ENCODE data around the gene CPNE7. TPM values are rescaled to one million over a fixed set of nuclear protein-coding genes. Genes with fewer than 3 reads are reported as not detected.

Gene CPNE7
- total and polyA plus RNA-seq, 9 of the 15 experiments (the other 6 are each of a cell fraction or from before 2014, with no cell fraction given): 0.30 to 73.4 (median 32.7) TPM

GRCh38 chr16:89560378-89561141 is 15.0 kb upstream of the CPNE7 start, which contains the start of gene RPL13 (continued):
- TF ChIP-seq SMAD2 (IDR thresholded peaks at IDR 0.05; ENCODE audit: low read depth, low read length) (no peak), MCM5 (IDR thresholded peaks at IDR 0.05; ENCODE audit: low read depth) (no peak), RNF219 (CRISPR knock-in tag; IDR thresholded peaks at IDR 0.05) (no peak), CHD4 (IDR thresholded peaks at IDR 0.05; ENCODE audit: insufficient read depth, insufficient replicate concordance, low read depth, low read length, poor library complexity, severe bottlenecking) (no peak), CBFA2T3 (IDR thresholded peaks at IDR 0.05) (no peak), ZNF316 (IDR thresholded peaks at IDR 0.05) (no peak), BDP1 (IDR thresholded peaks at IDR 0.05; ENCODE audit: insufficient read depth, insufficient read length) (no peak), MAFG (tag; conservative IDR thresholded peaks at IDR 0.05) (no peak), ZC3H8 (IDR thresholded peaks at IDR 0.05) (no peak), PHTF2 (CRISPR knock-in tag; IDR thresholded peaks at IDR 0.05) (no peak), FOXA3 (CRISPR knock-in tag; conservative IDR thresholded peaks at IDR 0.05 in 1 of 2, IDR thresholded peaks at IDR 0.05 in 1 of 2) (no peak; a peak in 1 of 4 replicates), ARNT (IDR thresholded peaks at IDR 0.05) (no peak), HDAC6 (IDR thresholded peaks at IDR 0.05; ENCODE audit: low read depth, low read length) (no peak), SMARCA5 (IDR thresholded peaks at IDR 0.05) (no peak), E2F8 (IDR thresholded peaks at IDR 0.05; ENCODE audit: low read depth, partially characterized antibody) (no peak), ARID2 (IDR thresholded peaks at IDR 0.05) (no peak), ZNF696 (CRISPR knock-in tag; conservative IDR thresholded peaks at IDR 0.05) (no peak), CBX1 (IDR thresholded peaks at IDR 0.05; ENCODE audit: low read depth) (peak; percentile 92), ZFX (CRISPR knock-in tag; IDR thresholded peaks at IDR 0.05) (peak; percentile 99), EGR1 (conservative IDR thresholded peaks at IDR 0.05) (no peak), DLX4 (CRISPR knock-in tag; IDR thresholded peaks at IDR 0.05) (no peak), SETDB1 (IDR thresholded peaks at IDR 0.05; ENCODE audit: low read length) (peak; percentile 69)
- TF ChIP-seq, protein P1, sequence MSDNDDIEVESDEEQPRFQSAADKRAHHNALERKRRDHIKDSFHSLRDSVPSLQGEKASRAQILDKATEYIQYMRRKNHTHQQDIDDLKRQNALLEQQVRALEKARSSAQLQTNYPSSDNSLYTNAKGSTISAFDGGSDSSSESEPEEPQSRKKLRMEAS (CRISPR knock-in tag; IDR thresholded peaks at IDR 0.05): peak; percentile 86
- TF ChIP-seq, protein P2, sequence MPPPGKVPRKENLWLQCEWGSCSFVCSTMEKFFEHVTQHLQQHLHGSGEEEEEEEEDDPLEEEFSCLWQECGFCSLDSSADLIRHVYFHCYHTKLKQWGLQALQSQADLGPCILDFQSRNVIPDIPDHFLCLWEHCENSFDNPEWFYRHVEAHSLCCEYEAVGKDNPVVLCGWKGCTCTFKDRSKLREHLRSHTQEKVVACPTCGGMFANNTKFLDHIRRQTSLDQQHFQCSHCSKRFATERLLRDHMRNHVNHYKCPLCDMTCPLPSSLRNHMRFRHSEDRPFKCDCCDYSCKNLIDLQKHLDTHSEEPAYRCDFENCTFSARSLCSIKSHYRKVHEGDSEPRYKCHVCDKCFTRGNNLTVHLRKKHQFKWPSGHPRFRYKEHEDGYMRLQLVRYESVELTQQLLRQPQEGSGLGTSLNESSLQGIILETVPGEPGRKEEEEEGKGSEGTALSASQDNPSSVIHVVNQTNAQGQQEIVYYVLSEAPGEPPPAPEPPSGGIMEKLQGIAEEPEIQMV (tag; conservative IDR thresholded peaks at IDR 0.05; ENCODE audit: low read depth): no peak

All from K562 (cell line).